ENCODE data around the gene CCL2.
A peak's percentile ranks its signal among the peaks of the same experiment; 100 is the strongest.
"Not testable (repeated sequence)": the region's sequence is repeated elsewhere in the genome, so short reads cannot be mapped to it uniquely, and the experiment has no call there.

The CCL2 gene

GRCh38 chr17:34222722-34223497 lies 32.2 kb upstream of the CCL2 start:
- no peaks in the 10 kb centered on the region for H3K27me3 ChIP-seq (ENCODE audit: control insufficient read depth, insufficient read depth, low read length, poor library complexity, severe bottlenecking)
- 93 to 99% methylated on average over 3 of the region's 3 CpGs for WGBS, 2 experiments
- H3K36me3 ChIP-seq (ENCODE audit: control insufficient read depth, insufficient read depth, low read length): no peaks in the 10 kb centered on the region
- H3K27ac ChIP-seq (ENCODE audit: insufficient read depth, low read depth, low read length, poor library complexity, severe bottlenecking): no peak overlapping the region
- no peaks in the 10 kb centered on the region for H3K9me3 ChIP-seq (ENCODE audit: control insufficient read depth, low read length)
- no peak overlapping the region for H3K4me3 ChIP-seq (ENCODE audit: insufficient read depth, low read depth, low read length)
- H3K4me1 ChIP-seq (ENCODE audit: control insufficient read depth, insufficient read depth, low read length): no peaks in the 10 kb centered on the region

GRCh38 chr17:34225046-34225445 lies 30.0 kb upstream of the CCL2 start:
- no peaks in the 10 kb centered on the region for H3K4me1 ChIP-seq (ENCODE audit: control insufficient read depth, insufficient read depth, low read length)
- no peaks in the 10 kb centered on the region for H3K9me3 ChIP-seq (ENCODE audit: control insufficient read depth, low read length)
- H3K4me3 ChIP-seq (ENCODE audit: insufficient read depth, low read depth, low read length): no peak overlapping the region
- WGBS, 2 experiments: 93 to 94% methylated on average over 8 to 9 of the region's 9 CpGs
- H3K27ac ChIP-seq (ENCODE audit: insufficient read depth, low read depth, low read length, poor library complexity, severe bottlenecking): no peak overlapping the region
- H3K36me3 ChIP-seq (ENCODE audit: control insufficient read depth, insufficient read depth, low read length): no peaks in the 10 kb centered on the region
- H3K27me3 ChIP-seq (ENCODE audit: control insufficient read depth, insufficient read depth, low read length, poor library complexity, severe bottlenecking): no peaks in the 10 kb centered on the region

DNA sequence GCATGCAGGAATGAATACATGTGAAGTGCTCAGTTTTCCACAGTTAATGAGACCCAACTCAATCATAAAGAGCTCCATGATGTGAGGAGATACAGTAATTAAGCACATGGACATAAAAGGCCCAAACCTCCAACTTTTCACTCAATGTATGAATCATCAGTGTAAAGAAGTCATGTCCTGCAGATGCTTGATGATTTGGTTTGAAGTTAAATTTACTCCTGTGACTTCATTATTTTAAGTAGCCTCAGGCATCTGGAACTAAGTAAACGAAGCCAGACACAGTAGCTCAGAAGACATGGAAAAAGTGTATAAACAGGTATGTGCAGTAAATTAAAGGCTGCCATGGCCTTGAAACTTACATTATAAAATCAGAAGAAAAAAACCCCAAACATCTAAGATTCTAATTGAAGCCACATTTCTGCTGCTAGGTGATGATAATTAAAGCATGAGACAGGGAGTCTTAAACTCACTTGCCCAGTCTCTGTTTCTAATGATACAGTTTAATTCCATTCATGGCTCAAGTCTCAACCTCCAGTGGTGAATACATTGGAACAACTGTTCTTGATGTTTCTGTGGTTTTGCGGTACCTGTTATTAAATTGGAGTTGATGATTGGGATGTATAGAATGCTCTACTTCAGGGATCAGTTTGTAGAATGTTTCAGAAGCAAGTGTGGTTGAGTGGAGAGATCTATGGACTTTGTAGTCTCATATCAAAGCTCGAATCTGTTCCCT lies 28.9 kb upstream of the CCL2 start:
- Histone ChIP-seq H3K4me3 (ENCODE audit: insufficient read depth, low read depth, low read length) (no peak overlapping the region), H3K27ac (ENCODE audit: insufficient read depth, low read depth, low read length, poor library complexity, severe bottlenecking) (no peak overlapping the region), H3K27me3 (ENCODE audit: control insufficient read depth, insufficient read depth, low read length, poor library complexity, severe bottlenecking) (no peaks in the 10 kb centered on the region), H3K4me1 (ENCODE audit: control insufficient read depth, insufficient read depth, low read length) (no peaks in the 10 kb centered on the region), H3K36me3 (ENCODE audit: control insufficient read depth, insufficient read depth, low read length) (no peaks in the 10 kb centered on the region), H3K9me3 (ENCODE audit: control insufficient read depth, low read length) (peaks cover 3% of the 10 kb centered on the region)
- 96 to 100% methylated on average over 2 to 3 of the region's 3 CpGs for WGBS, 2 experiments

DNA sequence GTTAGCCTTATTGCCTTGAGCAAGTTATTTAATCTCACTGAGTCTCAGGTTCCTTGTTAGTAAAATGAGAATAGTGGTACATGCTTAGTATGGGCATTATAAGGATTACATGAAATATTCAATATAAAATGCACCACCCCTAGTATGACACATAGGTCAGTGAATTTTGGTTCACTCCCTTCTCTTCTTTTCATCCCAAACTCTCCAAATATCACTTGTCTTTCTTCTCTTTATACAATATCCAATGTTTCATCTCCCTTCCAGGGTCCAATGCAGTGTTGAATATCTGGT lies 28.4 kb upstream of the CCL2 start:
- Histone ChIP-seq H3K4me3 (ENCODE audit: insufficient read depth, low read depth, low read length) (no peak overlapping the region), H3K27ac (ENCODE audit: insufficient read depth, low read depth, low read length, poor library complexity, severe bottlenecking) (no peak overlapping the region), H3K4me1 (ENCODE audit: control insufficient read depth, insufficient read depth, low read length) (no peaks in the 10 kb centered on the region), H3K27me3 (ENCODE audit: control insufficient read depth, insufficient read depth, low read length, poor library complexity, severe bottlenecking) (no peaks in the 10 kb centered on the region), H3K9me3 (ENCODE audit: control insufficient read depth, low read length) (peaks cover 3% of the 10 kb centered on the region), H3K36me3 (ENCODE audit: control insufficient read depth, insufficient read depth, low read length) (no peaks in the 10 kb centered on the region)

GRCh38 chr17:34227293-34227692 lies 27.8 kb upstream of the CCL2 start:
- not testable (repeated sequence) for H3K27ac ChIP-seq (ENCODE audit: insufficient read depth, low read depth, low read length, poor library complexity, severe bottlenecking); H3K27me3 ChIP-seq (ENCODE audit: control insufficient read depth, insufficient read depth, low read length, poor library complexity, severe bottlenecking); H3K36me3 ChIP-seq (ENCODE audit: control insufficient read depth, insufficient read depth, low read length); H3K9me3 ChIP-seq (ENCODE audit: control insufficient read depth, low read length); H3K4me1 ChIP-seq (ENCODE audit: control insufficient read depth, insufficient read depth, low read length); H3K4me3 ChIP-seq (ENCODE audit: insufficient read depth, low read depth, low read length)
- 87 to 93% methylated on average over 2 of the region's 2 CpGs for WGBS, 2 experiments

DNA sequence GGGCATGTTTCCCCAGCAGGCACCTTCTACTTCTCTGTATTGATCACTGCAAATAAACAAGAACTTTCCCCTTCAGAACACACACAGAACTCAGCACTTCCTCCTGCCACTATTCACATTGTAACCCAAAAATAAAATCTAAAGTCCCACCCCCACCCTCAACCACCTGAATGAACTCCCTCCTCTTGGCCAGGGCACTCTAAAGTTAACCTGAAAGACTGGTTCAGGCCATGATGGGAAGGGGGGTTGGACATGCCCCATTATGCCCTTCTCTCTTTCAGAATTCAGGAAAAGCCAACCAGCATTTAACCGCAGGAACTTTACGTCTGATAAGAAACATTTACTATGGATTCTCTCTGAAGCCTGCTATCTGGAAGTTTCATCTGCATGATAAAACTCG lies 27.4 kb upstream of the CCL2 start:
- peaks cover 3% of the 10 kb centered on the region for H3K9me3 ChIP-seq (ENCODE audit: control insufficient read depth, low read length)
- no peak overlapping the region for H3K4me3 ChIP-seq (ENCODE audit: insufficient read depth, low read depth, low read length)
- H3K27ac ChIP-seq (ENCODE audit: insufficient read depth, low read depth, low read length, poor library complexity, severe bottlenecking): no peak overlapping the region
- H3K27me3 ChIP-seq (ENCODE audit: control insufficient read depth, insufficient read depth, low read length, poor library complexity, severe bottlenecking): no peaks in the 10 kb centered on the region
- WGBS, 2 experiments: 91 to 92% methylated on average over 3 of the region's 3 CpGs
- no peaks in the 10 kb centered on the region for H3K4me1 ChIP-seq (ENCODE audit: control insufficient read depth, insufficient read depth, low read length)
- H3K36me3 ChIP-seq (ENCODE audit: control insufficient read depth, insufficient read depth, low read length): no peaks in the 10 kb centered on the region

GRCh38 chr17:34228781-34229180 lies 26.3 kb upstream of the CCL2 start:
- Histone ChIP-seq H3K4me3 (ENCODE audit: insufficient read depth, low read depth, low read length) (no peak overlapping the region), H3K27me3 (ENCODE audit: control insufficient read depth, insufficient read depth, low read length, poor library complexity, severe bottlenecking) (no peaks in the 10 kb centered on the region), H3K27ac (ENCODE audit: insufficient read depth, low read depth, low read length, poor library complexity, severe bottlenecking) (no peak overlapping the region), H3K36me3 (ENCODE audit: control insufficient read depth, insufficient read depth, low read length) (no peaks in the 10 kb centered on the region), H3K4me1 (ENCODE audit: control insufficient read depth, insufficient read depth, low read length) (no peaks in the 10 kb centered on the region), H3K9me3 (ENCODE audit: control insufficient read depth, low read length) (peaks cover 3% of the 10 kb centered on the region)
- WGBS, 2 experiments: 92 to 98% methylated on average over 4 of the region's 4 CpGs

GRCh38 chr17:34230342-34230741 lies 24.7 kb upstream of the CCL2 start:
- WGBS, 2 experiments: 79 to 84% methylated on average over 1 of the region's 1 CpG
- H3K4me1 ChIP-seq (ENCODE audit: control insufficient read depth, insufficient read depth, low read length): peaks cover 5% of the 10 kb centered on the region
- H3K27ac ChIP-seq (ENCODE audit: insufficient read depth, low read depth, low read length, poor library complexity, severe bottlenecking): no peak overlapping the region
- H3K4me3 ChIP-seq (ENCODE audit: insufficient read depth, low read depth, low read length): no peak overlapping the region
- no peaks in the 10 kb centered on the region for H3K27me3 ChIP-seq (ENCODE audit: control insufficient read depth, insufficient read depth, low read length, poor library complexity, severe bottlenecking)
- H3K9me3 ChIP-seq (ENCODE audit: control insufficient read depth, low read length): peaks cover 3% of the 10 kb centered on the region
- no peaks in the 10 kb centered on the region for H3K36me3 ChIP-seq (ENCODE audit: control insufficient read depth, insufficient read depth, low read length)

DNA sequence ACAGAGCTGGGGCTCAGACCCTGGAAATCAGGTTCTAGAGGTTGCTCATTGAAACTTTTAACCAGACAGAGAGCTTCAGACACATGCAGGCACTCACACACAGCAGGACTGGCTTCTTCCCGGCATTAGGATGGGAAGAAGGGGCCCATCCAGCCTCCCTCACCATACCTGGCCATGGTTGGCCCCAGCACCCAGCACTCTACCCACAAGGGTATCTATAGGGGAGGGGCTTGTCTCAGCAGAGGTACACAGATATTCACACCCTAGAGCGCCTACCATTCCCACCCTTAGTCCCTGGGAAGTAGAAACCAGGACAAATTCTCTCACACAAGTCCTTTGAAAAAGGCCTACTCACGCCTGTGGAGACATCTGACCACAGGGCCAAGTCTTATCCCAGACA lies 20.5 kb upstream of the CCL2 start:
- H3K4me1 ChIP-seq (ENCODE audit: control insufficient read depth, insufficient read depth, low read length): peaks cover 14% of the 10 kb centered on the region

DNA sequence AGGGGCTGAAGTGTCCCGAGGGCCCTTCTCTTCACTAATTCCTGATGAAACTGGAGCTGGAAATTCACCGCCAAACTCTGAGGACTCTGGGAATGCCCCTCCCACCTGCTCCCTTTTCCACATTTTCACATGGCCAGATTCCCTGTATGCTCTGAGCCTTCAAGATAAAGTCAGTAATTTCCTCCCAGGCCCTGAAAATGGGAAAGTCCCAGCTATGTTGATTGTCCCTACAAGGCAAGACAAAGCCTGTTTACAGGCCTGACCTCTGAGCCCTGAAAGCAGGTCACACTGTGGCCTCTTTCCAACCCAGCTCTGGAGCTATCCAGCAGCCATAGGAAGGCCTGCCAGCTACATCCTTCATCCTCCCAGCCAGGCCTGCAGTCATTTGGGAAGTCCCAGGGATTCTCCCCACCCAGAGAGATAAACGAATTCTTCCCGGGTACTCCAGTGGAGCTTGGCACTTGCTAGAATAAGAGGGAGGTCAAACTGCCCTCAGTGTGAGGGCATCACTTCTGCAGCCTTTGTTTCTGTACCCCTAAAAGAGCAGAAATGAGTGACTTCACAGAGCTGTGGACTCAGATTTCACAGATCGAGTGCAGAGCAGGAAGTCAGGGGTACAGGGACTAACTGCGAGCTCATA lies 19.6 kb upstream of the CCL2 start:
- Histone ChIP-seq H3K36me3 (ENCODE audit: control insufficient read depth, insufficient read depth, low read length) (no peaks in the 10 kb centered on the region), H3K27ac (ENCODE audit: insufficient read depth, low read depth, low read length, poor library complexity, severe bottlenecking) (peak overlapping the region; percentile 36), H3K27me3 (ENCODE audit: control insufficient read depth, insufficient read depth, low read length, poor library complexity, severe bottlenecking) (no peaks in the 10 kb centered on the region), H3K4me1 (ENCODE audit: control insufficient read depth, insufficient read depth, low read length) (peaks cover 14% of the 10 kb centered on the region), H3K4me3 (ENCODE audit: insufficient read depth, low read depth, low read length) (no peak overlapping the region), H3K9me3 (ENCODE audit: control insufficient read depth, low read length) (no peaks in the 10 kb centered on the region)
- WGBS, 2 experiments: 80 to 87% methylated on average over 6 of the region's 6 CpGs

More for the DNA sequence above, 20.5 kb upstream of the CCL2 start:
- Histone ChIP-seq H3K9me3 (ENCODE audit: control insufficient read depth, low read length) (peaks cover 3% of the 10 kb centered on the region), H3K4me3 (ENCODE audit: insufficient read depth, low read depth, low read length) (no peak overlapping the region), H3K27me3 (ENCODE audit: control insufficient read depth, insufficient read depth, low read length, poor library complexity, severe bottlenecking) (no peaks in the 10 kb centered on the region), H3K27ac (ENCODE audit: insufficient read depth, low read depth, low read length, poor library complexity, severe bottlenecking) (peak overlapping the region; percentile 36), H3K36me3 (ENCODE audit: control insufficient read depth, insufficient read depth, low read length) (no peaks in the 10 kb centered on the region)
- 86 to 94% methylated on average over 3 of the region's 3 CpGs for WGBS, 2 experiments

All from ectodermal cell (in vitro differentiated cells).